Stimulated activated effector memory CD8-positive, alpha-beta T cell treated with anti-CD3 and anti-CD28 coated beads, Interleukin-12 subunit alpha, Interleukin-12 subunit beta, amount 100 ng/mL, for 72 hours (primary cell): ENCODE data around the gene DNAH17.

Source experiments
- ATAC-seq: fragments of 150-1000 bp; cut with Tn5 transposase; 2 replicates; pipeline ENCODE4 v1.10.0; 2021
- DNase-seq, 2 donors: peaks; one replicate each; pipeline ENCODE4 v3.0.0; 2021 to 2022; ENCODE audit warnings: low spot score in 2 of 2
- H3K27ac Mint-ChIP-seq: one replicate; pipeline ENCODE4 v1.8.0; 2022; ENCODE audit warnings: mild to moderate bottlenecking, mixed read lengths
- H3K36me3 Mint-ChIP-seq: one replicate; pipeline ENCODE4 v1.8.0; 2022; ENCODE audit warnings: mild to moderate bottlenecking, mixed read lengths
- H3K4me1 Mint-ChIP-seq: one replicate; pipeline ENCODE4 v1.8.0; 2022; ENCODE audit warnings: mixed read lengths
- H3K4me3 Mint-ChIP-seq: one replicate; pipeline ENCODE4 v1.8.0; 2022; ENCODE audit warnings: mild to moderate bottlenecking, mixed read lengths
- H3K9me3 Mint-ChIP-seq: one replicate; pipeline ENCODE4 v1.8.0; 2022; ENCODE audit warnings: mixed read lengths

Gene DNAH17

GRCh38 chr17:78577296-78577695 lies at the start of gene DNAH17:
Gene DNAH17 (minus strand): TSS chr17:78577396. CDS start chr17:78575057, 2,339 bp downstream.
- Mint-ChIP-seq H3K4me1 (no peaks in the 10 kb centered on the region), H3K27ac (no peak within 1 kb of the TSS), H3K9me3 (no peaks in the 10 kb centered on the region), H3K4me3 (no peak within 1 kb of the TSS), H3K36me3 (no peaks in the 10 kb centered on the region)
- ATAC-seq (no peak), DNase-seq (no peak)

- peaks cover 3% of the 10 kb centered on the region for H3K4me1 Mint-ChIP-seq
- no peak for ATAC-seq
- no peak overlapping the region for H3K4me3 Mint-ChIP-seq
- H3K9me3 Mint-ChIP-seq = no peaks in the 10 kb centered on the region
- no peak overlapping the region for H3K27ac Mint-ChIP-seq
- no peak for DNase-seq
- H3K36me3 Mint-ChIP-seq = peaks cover 23% of the 10 kb centered on the region
Measured at GRCh38 chr17:78624324-78625151, 47.3 kb upstream of the DNAH17 start.

GRCh38 chr17:78623541-78623940 lies 46.3 kb upstream of the DNAH17 start:
- no peak for DNase-seq
- Mint-ChIP-seq H3K9me3 (no peaks in the 10 kb centered on the region), H3K27ac (no peak overlapping the region), H3K4me1 (no peaks in the 10 kb centered on the region), H3K4me3 (no peak overlapping the region), H3K36me3 (peaks cover 21% of the 10 kb centered on the region)
- ATAC-seq = no peak

GRCh38 chr17:78622491-78623265 lies 45.5 kb upstream of the DNAH17 start:
- DNase-seq = no peak
- peaks cover 13% of the 10 kb centered on the region for H3K36me3 Mint-ChIP-seq
- H3K4me1 Mint-ChIP-seq = peaks cover 6% of the 10 kb centered on the region
- no peak for ATAC-seq
- H3K4me3 Mint-ChIP-seq = no peak overlapping the region
- no peaks in the 10 kb centered on the region for H3K9me3 Mint-ChIP-seq
- no peak overlapping the region for H3K27ac Mint-ChIP-seq

GRCh38 chr17:78621720-78622490 lies 44.7 kb upstream of the DNAH17 start:
- no peak overlapping the region for H3K4me3 Mint-ChIP-seq
- H3K4me1 Mint-ChIP-seq = peaks cover 8% of the 10 kb centered on the region
- no peak for ATAC-seq
- H3K9me3 Mint-ChIP-seq = no peaks in the 10 kb centered on the region
- no peak overlapping the region for H3K27ac Mint-ChIP-seq
- H3K36me3 Mint-ChIP-seq = peaks cover 5% of the 10 kb centered on the region
- no peak for DNase-seq

- Mint-ChIP-seq H3K9me3 (no peaks in the 10 kb centered on the region), H3K4me3 (no peak overlapping the region), H3K27ac (no peak overlapping the region), H3K4me1 (peaks cover 8% of the 10 kb centered on the region), H3K36me3 (no peaks in the 10 kb centered on the region)
- no peak for ATAC-seq
- DNase-seq = no peak
Measured at GRCh38 chr17:78620099-78620498, 42.9 kb upstream of the DNAH17 start.

GRCh38 chr17:78619334-78619733 lies 42.1 kb upstream of the DNAH17 start:
- DNase-seq (no peak), ATAC-seq (no peak)
- Mint-ChIP-seq H3K27ac (no peak overlapping the region), H3K4me3 (no peak overlapping the region), H3K9me3 (no peaks in the 10 kb centered on the region), H3K4me1 (peaks cover 8% of the 10 kb centered on the region), H3K36me3 (no peaks in the 10 kb centered on the region)

- Mint-ChIP-seq H3K4me3 (no peak overlapping the region), H3K4me1 (peaks cover 8% of the 10 kb centered on the region), H3K27ac (no peak overlapping the region)
Measured at GRCh38 chr17:78618264-78619066, 41.3 kb upstream of the DNAH17 start.

GRCh38 chr17:78617511-78618061 lies 40.4 kb upstream of the DNAH17 start:
- DNase-seq (no peak), ATAC-seq (no peak)
- Mint-ChIP-seq H3K36me3 (no peaks in the 10 kb centered on the region), H3K4me3 (no peak overlapping the region), H3K4me1 (peaks cover 8% of the 10 kb centered on the region), H3K27ac (no peak overlapping the region), H3K9me3 (no peaks in the 10 kb centered on the region)

More at GRCh38 chr17:78618264-78619066, 41.3 kb upstream of the DNAH17 start:
- DNase-seq (no peak), ATAC-seq (no peak)
- no peaks in the 10 kb centered on the region for H3K9me3 Mint-ChIP-seq
- H3K36me3 Mint-ChIP-seq = no peaks in the 10 kb centered on the region

- no peak for ATAC-seq
- peaks cover 8% of the 10 kb centered on the region for H3K4me1 Mint-ChIP-seq
- no peak overlapping the region for H3K27ac Mint-ChIP-seq
- no peak overlapping the region for H3K4me3 Mint-ChIP-seq
- H3K9me3 Mint-ChIP-seq = no peaks in the 10 kb centered on the region
- H3K36me3 Mint-ChIP-seq = no peaks in the 10 kb centered on the region
- no peak for DNase-seq
Measured at GRCh38 chr17:78616946-78617345, 39.8 kb upstream of the DNAH17 start.

GRCh38 chr17:78615631-78616030 lies 38.4 kb upstream of the DNAH17 start:
- Mint-ChIP-seq H3K36me3 (no peaks in the 10 kb centered on the region), H3K4me3 (no peak overlapping the region), H3K27ac (no peak overlapping the region), H3K9me3 (no peaks in the 10 kb centered on the region), H3K4me1 (peaks cover 8% of the 10 kb centered on the region)
- no peak for DNase-seq
- ATAC-seq = no peak

- Mint-ChIP-seq H3K4me1 (peaks cover 8% of the 10 kb centered on the region), H3K9me3 (no peaks in the 10 kb centered on the region)
Measured at GRCh38 chr17:78613416-78613815, 36.2 kb upstream of the DNAH17 start.

GRCh38 chr17:78611607-78612006 lies 34.4 kb upstream of the DNAH17 start:
- no peak overlapping the region for H3K27ac Mint-ChIP-seq
- DNase-seq = no peak
- no peaks in the 10 kb centered on the region for H3K9me3 Mint-ChIP-seq
- H3K36me3 Mint-ChIP-seq = no peaks in the 10 kb centered on the region
- no peak for ATAC-seq
- no peaks in the 10 kb centered on the region for H3K4me1 Mint-ChIP-seq
- H3K4me3 Mint-ChIP-seq = no peak overlapping the region

More at GRCh38 chr17:78613416-78613815, 36.2 kb upstream of the DNAH17 start:
- Mint-ChIP-seq H3K36me3 (no peaks in the 10 kb centered on the region), H3K4me3 (no peak overlapping the region), H3K27ac (no peak overlapping the region)
- ATAC-seq = no peak
- no peak for DNase-seq

GRCh38 chr17:78610951-78611511 lies 33.8 kb upstream of the DNAH17 start:
- Mint-ChIP-seq H3K4me3 (no peak overlapping the region), H3K27ac (no peak overlapping the region), H3K36me3 (no peaks in the 10 kb centered on the region), H3K9me3 (no peaks in the 10 kb centered on the region), H3K4me1 (no peaks in the 10 kb centered on the region)
- ATAC-seq (no peak), DNase-seq (no peak)
